Kidney tubule cell (primary cell): Measurements from ENCODE around the gene SUN1.
"Not testable (repeated sequence)": the region's sequence is repeated elsewhere in the genome, so short reads cannot be mapped to it uniquely, and the experiment has no call there.

Source experiments
- DNase-seq: peaks from one replicate; pipeline ENCODE4 v3.0.0-alpha.2; 2018; ENCODE audit warnings: low spot score

Gene SUN1

GRCh38 chr7:803243-803635 lies 29.0 kb upstream of the SUN1 start:
- peak; percentile 64 for DNase-seq

GRCh38 chr7:803796-804195 lies 28.5 kb upstream of the SUN1 start:
- not testable (repeated sequence) for DNase-seq

DNA sequence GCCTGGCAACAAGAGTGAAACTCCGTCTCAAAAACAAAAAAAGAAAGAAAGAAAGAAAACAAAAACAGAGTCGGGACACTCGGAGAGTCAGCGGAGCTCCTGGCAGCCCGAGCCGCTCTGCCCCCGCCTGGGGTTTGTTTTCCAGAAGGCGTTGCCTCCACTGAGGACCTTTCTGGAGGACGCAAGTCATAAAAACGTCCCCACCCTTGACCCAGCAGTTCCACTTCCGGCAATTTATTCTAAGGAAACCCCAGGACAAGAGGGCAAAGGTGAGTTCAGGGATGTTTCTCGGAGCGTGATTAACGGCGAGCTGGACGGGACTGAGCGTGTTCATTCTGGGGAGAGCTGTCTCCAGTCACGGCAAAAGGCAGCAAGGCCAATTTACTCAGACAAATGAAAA lies 27.0 kb upstream of the SUN1 start:
- no peak for DNase-seq

DNA sequence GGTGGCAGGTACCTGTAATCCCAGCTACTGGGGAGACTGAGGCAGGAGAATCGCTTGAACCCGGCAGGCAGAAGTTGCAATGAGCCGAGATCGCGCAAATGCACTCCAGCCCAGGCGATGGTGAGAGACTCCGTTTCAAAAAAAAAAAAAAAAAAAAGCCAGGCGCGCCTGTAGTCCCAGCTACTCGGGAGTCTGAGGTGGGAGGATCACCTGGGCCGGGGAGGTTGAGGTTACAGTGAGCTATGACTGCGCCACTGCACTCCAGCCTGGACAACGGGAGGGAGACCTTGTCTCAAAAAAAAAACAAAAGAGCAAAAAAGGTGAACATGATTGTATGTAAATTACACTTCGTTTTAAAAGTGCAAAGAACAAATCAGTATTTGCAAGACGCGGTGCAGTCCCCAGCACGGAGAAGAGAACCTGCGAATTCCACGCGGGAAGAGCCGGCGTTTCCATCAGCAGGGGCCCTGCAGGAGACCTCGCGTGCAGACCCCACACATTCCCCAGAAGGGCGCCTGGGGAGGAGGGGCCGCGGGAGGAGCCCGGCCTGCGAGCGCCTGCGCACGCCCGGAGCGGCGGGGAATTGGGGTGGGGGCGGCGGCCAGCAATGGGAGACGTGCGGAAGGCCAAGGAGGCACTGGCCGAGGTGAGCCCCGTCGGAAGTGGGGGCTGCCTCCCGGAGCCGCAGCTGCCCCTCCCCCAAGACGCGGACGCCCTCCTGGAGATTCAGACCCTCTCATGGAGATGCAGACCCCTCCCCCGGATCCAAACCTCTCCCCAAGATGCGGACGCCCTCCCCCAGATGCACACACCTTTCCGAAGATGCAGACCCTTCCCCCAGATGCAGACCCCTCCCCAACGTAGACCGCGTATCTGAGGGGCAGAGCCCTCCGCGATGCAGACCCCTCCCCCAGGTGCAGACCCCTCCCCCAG lies 16.7 kb upstream of the SUN1 start:
- DNase-seq: peak; percentile 42

DNA sequence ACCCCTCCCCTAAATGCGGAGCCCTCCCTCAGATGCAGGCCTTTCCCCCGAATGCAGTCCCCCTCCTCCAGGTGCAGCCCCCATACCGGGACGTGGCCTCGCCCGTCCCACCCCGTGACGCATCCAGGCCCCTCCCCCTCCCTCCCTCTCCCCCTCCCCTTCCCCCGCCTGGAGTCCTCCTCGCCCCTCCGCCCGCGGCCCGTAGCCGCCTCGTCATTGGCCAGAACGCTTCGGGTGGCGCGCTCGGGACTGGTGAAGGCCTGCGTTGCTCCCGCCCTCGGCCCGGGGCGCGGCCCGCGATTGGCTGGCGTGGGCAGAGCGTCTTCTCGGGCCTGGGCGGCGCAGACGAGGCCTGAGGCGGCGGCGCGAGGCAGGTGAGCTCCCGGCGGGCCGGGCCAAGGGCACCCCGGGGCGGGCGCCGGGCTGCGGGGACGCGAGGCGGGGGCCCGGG lies 16.0 kb upstream of the SUN1 start:
- DNase-seq: peak; percentile 98

DNA sequence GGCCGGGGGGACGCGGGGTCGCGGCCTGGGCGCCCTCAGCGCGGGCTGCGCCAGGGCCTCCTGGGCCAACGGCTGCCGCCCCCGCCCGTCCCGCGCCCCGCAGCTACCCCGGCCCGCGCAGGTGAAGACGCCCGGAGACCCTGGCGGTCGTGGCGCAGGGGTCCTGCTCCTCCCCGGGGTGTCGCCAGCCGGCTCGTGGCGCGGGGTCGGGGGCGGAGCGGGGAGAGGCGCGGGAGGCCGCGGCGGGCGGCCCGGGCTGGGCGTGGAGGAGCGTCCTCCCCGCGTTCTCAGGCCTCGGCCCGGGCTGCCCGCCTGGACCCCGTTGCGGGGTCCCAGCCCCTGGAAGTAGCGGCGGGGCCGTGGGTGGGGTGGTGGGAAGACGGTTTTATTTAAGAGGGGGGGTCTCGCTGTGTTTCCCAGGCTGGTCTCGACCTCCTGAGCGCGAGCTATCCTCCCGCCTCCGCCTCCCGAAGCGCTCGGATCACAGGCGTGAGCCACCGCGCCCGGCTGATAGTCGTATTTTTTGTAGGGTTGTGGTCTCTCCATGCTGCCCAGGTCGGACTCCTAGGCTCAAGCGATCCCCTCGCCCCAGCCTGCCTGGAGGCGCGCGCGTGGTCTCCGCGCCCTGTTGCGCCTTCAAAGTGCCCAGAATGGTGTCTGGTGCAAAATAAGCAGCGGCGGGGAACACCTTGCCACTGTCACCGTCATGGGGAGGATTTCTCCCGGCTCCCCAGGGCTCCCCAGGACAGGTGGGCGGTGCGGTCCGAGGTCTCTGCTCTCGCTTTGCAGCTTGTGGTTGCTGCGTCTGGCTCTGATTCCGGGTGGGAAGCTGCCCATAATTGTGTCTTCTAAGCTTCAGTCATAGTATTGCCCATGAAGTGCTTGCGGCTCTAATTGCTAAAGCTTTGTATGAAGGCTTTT lies 15.3 kb upstream of the SUN1 start:
- DNase-seq: peak; percentile 45

DNA sequence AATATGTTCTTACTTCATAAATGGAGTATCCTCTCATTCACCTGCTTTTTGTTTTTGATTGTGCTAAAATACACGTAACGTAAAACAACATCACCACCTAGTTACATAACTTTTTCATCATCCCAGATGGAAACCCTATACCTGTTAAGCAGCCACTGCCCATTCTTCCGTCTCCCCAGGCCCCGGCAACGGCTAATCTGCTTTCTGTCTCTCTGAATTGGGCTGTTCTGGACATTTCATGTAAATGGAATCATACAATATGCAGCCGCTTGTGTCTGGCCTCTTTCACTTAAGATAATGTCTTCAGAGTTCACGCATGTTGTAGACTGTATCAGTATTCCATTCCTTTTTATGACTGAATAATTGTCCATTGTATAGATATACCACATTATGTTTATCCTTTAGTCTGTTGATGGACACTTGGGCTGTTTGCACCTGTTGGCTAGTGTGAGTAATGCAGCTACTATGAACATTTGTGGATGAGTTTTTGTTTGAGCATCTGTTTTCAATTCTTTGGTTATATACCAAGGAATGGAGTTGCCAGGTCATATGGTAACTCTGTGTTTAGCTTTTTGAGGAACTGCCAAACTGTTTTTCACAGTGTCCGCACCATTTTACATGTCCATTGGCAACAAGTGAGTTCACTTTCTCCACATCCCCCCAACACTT lies 14.1 kb upstream of the SUN1 start:
- DNase-seq: peak; percentile 70

DNA sequence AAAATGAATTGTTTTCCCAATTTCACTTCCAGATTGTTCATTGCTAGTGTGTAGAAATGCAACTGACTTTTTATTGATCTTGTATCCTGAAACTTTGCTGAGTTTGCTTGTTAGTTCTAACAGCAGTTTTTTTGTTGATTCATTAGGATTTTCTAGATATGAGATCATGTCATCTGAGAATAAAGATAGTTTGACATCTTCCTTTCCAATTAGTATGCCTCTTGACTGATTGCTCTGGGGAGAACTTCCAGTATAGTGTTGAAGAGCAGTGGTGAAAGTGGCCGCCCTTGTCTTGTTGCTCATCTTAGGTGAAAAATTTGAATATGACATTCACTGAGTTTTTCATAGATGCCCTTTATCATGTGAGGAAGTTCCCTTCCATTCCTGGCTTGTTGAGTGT lies 11.9 kb upstream of the SUN1 start:
- DNase-seq: no peak

GRCh38 chr7:821688-822087 lies 10.6 kb upstream of the SUN1 start:
- DNase-seq: peak; percentile 25

GRCh38 chr7:822692-823276 lies 9.5 kb upstream of the SUN1 start:
- peak; percentile 19 for DNase-seq

DNA sequence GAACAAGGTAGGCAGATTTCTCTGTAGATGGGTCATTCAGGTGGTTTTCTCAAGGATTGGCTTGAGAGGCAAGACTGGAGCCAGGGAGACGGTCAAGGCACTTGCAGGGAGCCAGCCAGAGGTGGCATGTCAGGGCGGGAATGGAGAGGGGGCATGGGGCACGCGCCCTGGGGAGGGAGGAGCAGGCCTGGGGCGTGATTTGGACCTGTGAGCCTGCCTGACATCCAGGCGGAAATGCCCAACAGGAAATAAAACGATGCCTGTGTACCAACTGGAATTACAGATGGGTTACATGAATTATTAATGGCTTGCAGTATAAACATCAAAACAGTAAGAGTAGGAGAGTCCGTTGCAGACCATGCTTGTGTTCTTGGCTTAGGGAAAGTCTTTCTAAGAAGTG lies 8.6 kb upstream of the SUN1 start:
- DNase-seq: peak; percentile 44

- DNase-seq: no peak
These were observed 8.2 kb upstream of the SUN1 start for GRCh38 chr7:824081-824480.

GRCh38 chr7:824664-825063 lies 7.6 kb upstream of the SUN1 start:
- DNase-seq: no peak

DNA sequence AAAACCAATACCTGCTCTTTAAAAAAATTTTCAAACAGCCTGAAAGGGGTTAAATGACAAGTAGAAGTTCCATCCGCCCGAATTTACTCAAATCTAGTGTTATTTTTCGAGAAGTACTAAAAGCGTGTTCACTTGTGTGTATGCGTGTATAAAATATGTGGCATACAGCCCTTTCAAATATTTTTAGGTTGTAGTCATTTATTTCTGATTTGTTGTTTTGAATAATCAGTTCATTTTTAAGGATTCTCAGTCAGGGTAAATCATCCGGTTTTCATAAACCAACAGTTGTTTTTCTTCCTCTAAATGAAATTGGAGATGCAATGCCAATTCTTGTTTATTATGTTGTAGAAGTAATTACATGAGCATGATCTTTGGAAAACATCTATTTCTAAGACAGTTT lies 6.9 kb upstream of the SUN1 start:
- no peak for DNase-seq

DNA sequence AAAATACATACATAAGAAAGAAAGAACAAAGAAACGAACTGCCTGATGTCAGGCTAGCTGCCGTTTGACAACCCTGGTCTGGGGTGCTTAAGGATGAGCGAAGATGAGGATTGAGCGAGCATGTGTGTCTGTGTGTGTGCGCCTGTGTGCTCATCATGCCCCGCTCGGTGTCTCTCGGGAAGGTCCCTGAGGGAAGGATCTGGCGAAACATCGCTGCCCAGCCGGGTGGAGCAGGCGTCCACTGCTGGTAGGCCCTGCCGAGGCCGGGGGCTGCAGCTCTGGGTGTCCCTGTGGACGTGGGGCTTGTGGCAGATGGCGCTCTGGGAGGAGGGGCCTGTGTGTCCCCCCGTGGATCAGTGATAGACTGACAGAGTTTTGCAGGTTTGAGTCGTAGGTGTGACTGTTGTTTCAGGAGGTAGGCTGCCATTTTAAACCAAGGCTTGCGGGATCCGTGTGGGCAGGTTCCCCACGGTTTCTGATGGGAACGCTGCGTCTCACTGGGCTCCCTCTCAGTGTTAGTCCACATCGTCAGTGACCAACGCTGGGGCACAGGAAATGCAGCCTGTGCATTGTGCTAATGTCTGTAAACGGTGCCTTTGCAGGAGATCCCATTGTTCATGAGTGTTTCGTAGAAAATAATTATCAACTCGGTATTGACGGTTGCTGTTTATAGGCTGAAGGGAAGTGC lies 5.9 kb upstream of the SUN1 start:
- no peak for DNase-seq

- DNase-seq: no peak
These were observed 3.3 kb upstream of the SUN1 start for GRCh38 chr7:828793-829561.

DNA sequence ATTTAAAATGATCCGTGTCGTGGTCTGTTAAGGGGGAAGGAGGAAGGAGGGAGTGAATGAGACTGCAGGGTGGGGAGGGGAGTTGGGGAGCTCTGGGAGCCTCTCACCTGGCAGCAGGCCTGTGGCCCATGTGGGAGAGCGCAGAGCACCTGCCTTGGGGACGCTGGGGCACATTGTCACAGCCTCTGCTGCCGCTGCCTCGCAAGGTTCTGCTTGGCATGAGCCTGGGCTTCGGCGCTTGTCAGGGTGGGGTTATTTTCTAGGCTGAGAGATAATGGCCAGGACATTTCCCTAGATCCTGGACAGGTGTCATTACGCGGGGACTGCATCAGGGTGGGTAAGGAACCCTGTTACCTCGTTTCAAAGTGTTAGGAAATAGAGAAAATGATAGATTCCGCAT lies 2.2 kb upstream of the SUN1 start:
- no peak for DNase-seq

DNA sequence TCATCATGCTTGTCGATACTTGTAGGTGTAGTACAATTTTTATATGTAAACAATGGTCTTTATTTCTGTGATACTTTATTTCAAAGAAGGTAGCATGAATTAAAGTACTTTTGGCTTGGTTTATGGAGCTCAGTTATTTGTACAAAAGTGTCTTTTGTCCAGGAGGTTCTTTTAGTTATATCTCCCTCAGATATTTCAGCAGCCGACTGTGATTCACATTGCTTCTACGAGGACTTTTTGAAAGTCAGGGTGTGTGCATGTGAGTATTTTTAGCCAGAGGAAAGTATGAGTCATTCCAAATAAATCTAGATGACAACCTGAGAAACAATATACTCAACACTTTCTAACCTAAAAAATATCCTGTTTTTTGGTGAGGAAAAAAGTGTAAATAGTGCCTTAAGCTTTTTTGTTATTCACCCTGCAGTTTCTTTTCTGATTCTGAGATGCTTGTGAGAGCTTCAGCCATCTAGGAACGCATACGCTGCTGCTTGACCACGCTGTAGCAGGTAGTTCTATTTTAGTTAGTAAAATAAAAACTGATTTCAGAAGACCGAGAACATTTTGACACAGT lies 595 bp upstream of the SUN1 start:
- peak; percentile 93 for DNase-seq

DNA sequence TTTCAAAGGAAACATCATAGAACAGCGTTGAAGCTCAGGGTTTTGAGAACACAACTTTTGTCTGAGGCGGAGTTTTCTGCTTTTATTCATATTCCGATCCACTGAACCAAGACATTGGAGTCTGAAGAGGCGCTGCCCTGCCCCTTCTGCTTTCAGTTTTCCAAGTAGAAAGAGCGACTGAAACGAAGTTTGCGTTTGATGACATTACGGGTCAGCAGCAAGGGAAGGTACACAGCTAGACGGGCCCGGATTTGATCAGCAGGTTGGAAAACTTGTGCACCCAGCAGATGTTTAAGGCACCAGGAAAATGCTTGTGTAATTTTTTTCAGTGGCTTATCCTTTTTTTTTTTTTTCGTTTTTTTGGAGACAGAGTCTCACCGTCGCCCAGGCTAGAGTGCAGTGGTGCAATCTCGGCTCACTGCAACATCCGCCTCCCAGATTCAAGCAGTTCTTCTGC lies 720 bp downstream of the SUN1 start:
- DNase-seq: no peak
